Measurements from ENCODE around the gene LMOD3. TPM values are rescaled to one million over a fixed set of nuclear protein-coding genes. Genes with fewer than 3 reads are reported as not detected.

The LMOD3 gene
- total and polyA plus RNA-seq, 2 donors (not counting 1 experiment from before 2014, with no cell fraction given): not detected

DNA sequence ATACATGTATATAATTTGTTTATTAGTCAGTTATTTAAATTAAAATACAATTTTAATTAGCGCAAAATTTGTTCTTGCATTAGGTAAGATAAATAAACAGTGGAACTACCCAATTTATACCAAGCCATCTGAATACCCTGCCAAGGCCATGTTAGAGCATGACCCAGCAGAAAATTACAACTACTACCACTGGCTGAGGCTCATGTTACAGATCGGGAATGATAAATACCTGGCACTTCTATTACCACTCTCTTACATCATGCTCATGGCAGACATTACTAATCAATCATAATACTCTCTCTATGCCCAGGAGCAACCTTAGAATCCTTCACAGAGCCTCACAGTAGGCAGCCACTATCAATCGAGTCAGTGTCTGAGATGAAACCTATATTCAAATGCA lies 21.2 kb upstream of the LMOD3 start:
- Histone ChIP-seq H3K4me1 (ENCODE audit: control insufficient read depth in 2 of 2, insufficient read depth in 2 of 2, low read length in 2 of 2) (no peaks in the 10 kb centered on the region), H3K36me3 (replicated peaks in 1 of 2; ENCODE audit: control extremely low read depth in 1 of 2, control insufficient read depth in 1 of 2, extremely low read depth in 1 of 2, insufficient read depth in 2 of 2, low read length in 1 of 2) (no peaks in the 10 kb centered on the region), H3K27me3 (replicated peaks in 1 of 4; ENCODE audit: control extremely low read depth in 1 of 4, control insufficient read depth in 3 of 4, insufficient read depth in 4 of 4, low read length in 3 of 4) (peaks cover 0 to 3% (median 0%) of the 10 kb centered on the region in 4 experiments), H2AFZ (ENCODE audit: insufficient read depth, low read depth, low read length, poor library complexity, severe bottlenecking) (no peak overlapping the region), H3K9ac (ENCODE audit: low read length) (no peak overlapping the region), H4K20me1 (ENCODE audit: control insufficient read depth, insufficient read depth, low read length, poor library complexity, severe bottlenecking) (no peaks in the 10 kb centered on the region), H3K4me3 (ENCODE audit: control extremely low read depth in 1 of 5, extremely low read depth in 1 of 5, insufficient read depth in 1 of 5, low read depth in 2 of 5, low read length in 4 of 5) (no peak overlapping the region), H3K27ac (ENCODE audit: low read length in 2 of 2) (no peak overlapping the region), H3K4me2 (replicated peaks; ENCODE audit: low read depth, low read length, poor library complexity, severe bottlenecking) (no peak overlapping the region), H3K79me2 (ENCODE audit: control insufficient read depth, insufficient read depth, low read length) (no peaks in the 10 kb centered on the region), H3K9me3 (ENCODE audit: control extremely low read depth in 1 of 3, control insufficient read depth in 2 of 3, insufficient read depth in 1 of 3, low read length in 2 of 3) (no peaks in the 10 kb centered on the region)
- ChIA-PET CTCF (no interaction called here), POLR2A (no interaction called here)
- WGBS (ENCODE audit: insufficient coverage): 100% methylated on average over 1 of the region's 3 CpGs
- Mint-ChIP-seq H3K9me3 (ENCODE audit: insufficient read depth) (no peaks in the 10 kb centered on the region), H3K27ac (no peak overlapping the region), H3K4me3 (no peak overlapping the region), H3K27me3 (peaks cover 14% of the 10 kb centered on the region), H3K4me1 (no peaks in the 10 kb centered on the region)
- DNase-seq (no peak), ATAC-seq (ENCODE audit: low read depth) (no peak)
- TF ChIP-seq, protein P1, sequence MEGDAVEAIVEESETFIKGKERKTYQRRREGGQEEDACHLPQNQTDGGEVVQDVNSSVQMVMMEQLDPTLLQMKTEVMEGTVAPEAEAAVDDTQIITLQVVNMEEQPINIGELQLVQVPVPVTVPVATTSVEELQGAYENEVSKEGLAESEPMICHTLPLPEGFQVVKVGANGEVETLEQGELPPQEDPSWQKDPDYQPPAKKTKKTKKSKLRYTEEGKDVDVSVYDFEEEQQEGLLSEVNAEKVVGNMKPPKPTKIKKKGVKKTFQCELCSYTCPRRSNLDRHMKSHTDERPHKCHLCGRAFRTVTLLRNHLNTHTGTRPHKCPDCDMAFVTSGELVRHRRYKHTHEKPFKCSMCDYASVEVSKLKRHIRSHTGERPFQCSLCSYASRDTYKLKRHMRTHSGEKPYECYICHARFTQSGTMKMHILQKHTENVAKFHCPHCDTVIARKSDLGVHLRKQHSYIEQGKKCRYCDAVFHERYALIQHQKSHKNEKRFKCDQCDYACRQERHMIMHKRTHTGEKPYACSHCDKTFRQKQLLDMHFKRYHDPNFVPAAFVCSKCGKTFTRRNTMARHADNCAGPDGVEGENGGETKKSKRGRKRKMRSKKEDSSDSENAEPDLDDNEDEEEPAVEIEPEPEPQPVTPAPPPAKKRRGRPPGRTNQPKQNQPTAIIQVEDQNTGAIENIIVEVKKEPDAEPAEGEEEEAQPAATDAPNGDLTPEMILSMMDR (IDR thresholded peaks at IDR 0.05): no peak
- no peak for TF ChIP-seq EZH2 (IDR thresholded peaks at IDR 0.05; ENCODE audit: borderline replicate concordance, insufficient read depth, low read depth, low read length, poor library complexity, severe bottlenecking)
- intact Hi-C loops (cut with micrococcal nuclease): no loop called here

DNA sequence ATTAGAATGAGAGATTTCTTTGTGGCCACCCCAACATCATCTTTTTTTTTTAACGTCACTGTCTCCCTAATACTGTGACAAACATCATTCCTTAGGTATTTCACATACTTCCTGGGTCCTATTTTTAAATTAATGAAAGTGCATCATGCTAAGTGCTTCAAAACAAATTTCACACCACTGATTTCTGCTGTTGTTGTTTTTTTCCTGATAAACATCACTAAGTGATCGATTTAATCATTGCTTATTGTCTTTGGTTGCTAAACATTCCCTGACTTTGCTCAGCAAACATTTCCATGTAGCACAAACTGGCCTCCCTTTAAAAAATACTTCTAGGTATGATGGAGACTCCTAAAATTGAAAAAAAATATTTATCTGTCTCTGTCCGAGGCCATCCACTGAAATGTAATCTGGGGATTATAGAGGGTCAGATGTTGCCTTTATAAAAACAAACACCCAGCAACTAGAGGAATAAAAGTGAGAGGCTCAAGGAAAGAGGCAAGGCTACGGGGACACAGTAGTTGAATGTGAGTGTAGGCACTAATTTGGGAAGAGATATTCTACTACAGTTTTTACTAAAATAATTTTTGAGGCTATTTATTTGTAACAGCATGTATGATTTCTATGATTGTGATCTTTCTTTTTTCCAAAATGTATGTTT lies 20.5 kb upstream of the LMOD3 start:
- no CpG with 5 or more reads among the region's 4 CpGs for WGBS (ENCODE audit: insufficient coverage)
- ATAC-seq (ENCODE audit: low read depth): no peak
- CTCF ChIA-PET: interaction anchor here (1.0 kb wide), 1 partner anchor 19 kb away, joined by 3 read pairs; no protein-coding TSS in a partner anchor
- peaks cover 0 to 4% (median 0%) of the 10 kb centered on the region in 4 experiments for H3K27me3 ChIP-seq (replicated peaks in 1 of 4; ENCODE audit: control extremely low read depth in 1 of 4, control insufficient read depth in 3 of 4, insufficient read depth in 4 of 4, low read length in 3 of 4)
- DNase-seq: no peak
- H3K79me2 ChIP-seq (ENCODE audit: control insufficient read depth, insufficient read depth, low read length): no peaks in the 10 kb centered on the region
- POLR2A ChIA-PET: no interaction called here
- no peaks in the 10 kb centered on the region for H3K36me3 ChIP-seq (replicated peaks in 1 of 2; ENCODE audit: control extremely low read depth in 1 of 2, control insufficient read depth in 1 of 2, extremely low read depth in 1 of 2, insufficient read depth in 2 of 2, low read length in 1 of 2)
- H3K27ac ChIP-seq (ENCODE audit: low read length in 2 of 2): no peak overlapping the region
- H3K9me3 ChIP-seq (ENCODE audit: control extremely low read depth in 1 of 3, control insufficient read depth in 2 of 3, insufficient read depth in 1 of 3, low read length in 2 of 3): no peaks in the 10 kb centered on the region
- H3K4me2 ChIP-seq (replicated peaks; ENCODE audit: low read depth, low read length, poor library complexity, severe bottlenecking): no peak overlapping the region
- Mint-ChIP-seq H3K27ac (no peak overlapping the region), H3K4me1 (no peaks in the 10 kb centered on the region), H3K9me3 (ENCODE audit: insufficient read depth) (no peaks in the 10 kb centered on the region), H3K27me3 (peaks cover 14% of the 10 kb centered on the region), H3K4me3 (no peak overlapping the region)
- no peaks in the 10 kb centered on the region for H4K20me1 ChIP-seq (ENCODE audit: control insufficient read depth, insufficient read depth, low read length, poor library complexity, severe bottlenecking)
- H2AFZ ChIP-seq (ENCODE audit: insufficient read depth, low read depth, low read length, poor library complexity, severe bottlenecking): no peak overlapping the region
- intact Hi-C loops (cut with micrococcal nuclease): no loop called here
- TF ChIP-seq, protein P1 (IDR thresholded peaks at IDR 0.05): no peak
- no peak for TF ChIP-seq EZH2 (IDR thresholded peaks at IDR 0.05; ENCODE audit: borderline replicate concordance, insufficient read depth, low read depth, low read length, poor library complexity, severe bottlenecking)
- H3K4me3 ChIP-seq (ENCODE audit: control extremely low read depth in 1 of 5, extremely low read depth in 1 of 5, insufficient read depth in 1 of 5, low read depth in 2 of 5, low read length in 4 of 5): no peak overlapping the region
- H3K9ac ChIP-seq (ENCODE audit: low read length): no peak overlapping the region
- no peaks in the 10 kb centered on the region for H3K4me1 ChIP-seq (ENCODE audit: control insufficient read depth in 2 of 2, insufficient read depth in 2 of 2, low read length in 2 of 2)

Measured in B cell (primary cell).